Activated T-cell treated with anti-CD3 and anti-CD28 coated beads, Interleukin-2, amount 50 U/mL, for 1 hour (primary cell): ENCODE results near the gene RNF10.
"Not testable (repeated sequence)": the region's sequence is repeated elsewhere in the genome, so short reads cannot be mapped to it uniquely, and the experiment has no call there.

Experiments used
- DNase-seq: peaks from one replicate; pipeline ENCODE4 v3.0.0-alpha.2; 2020

Gene RNF10

DNA sequence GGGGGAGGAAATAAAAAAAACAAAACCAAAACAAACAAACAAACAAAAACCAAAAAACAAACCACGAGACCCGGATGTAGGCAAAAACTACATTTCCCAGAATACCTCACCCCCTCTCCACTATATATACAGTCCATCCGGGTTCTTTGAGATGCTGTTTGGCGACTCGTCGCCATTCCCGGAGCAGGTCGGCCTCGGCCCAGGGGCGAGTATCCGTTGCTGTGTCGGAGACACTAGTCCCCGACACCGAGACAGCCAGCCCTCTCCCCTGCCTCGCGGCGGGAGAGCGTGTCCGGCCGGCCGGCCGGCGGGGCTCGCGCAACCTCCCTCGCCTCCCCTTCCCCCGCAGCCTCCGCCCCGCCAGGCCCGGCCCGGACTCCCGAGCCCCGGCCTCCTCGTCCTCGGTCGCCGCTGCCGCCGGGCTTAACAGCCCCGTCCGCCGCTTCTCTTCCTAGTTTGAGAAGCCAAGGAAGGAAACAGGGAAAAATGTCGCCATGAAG is at the start of gene RNF10:
Gene RNF10 (plus strand): TSS at position 154 of the 500 bp plus-strand sequence. CDS start 456 bp downstream, outside the sequence.
- DNase-seq, result peak; percentile 76

DNA sequence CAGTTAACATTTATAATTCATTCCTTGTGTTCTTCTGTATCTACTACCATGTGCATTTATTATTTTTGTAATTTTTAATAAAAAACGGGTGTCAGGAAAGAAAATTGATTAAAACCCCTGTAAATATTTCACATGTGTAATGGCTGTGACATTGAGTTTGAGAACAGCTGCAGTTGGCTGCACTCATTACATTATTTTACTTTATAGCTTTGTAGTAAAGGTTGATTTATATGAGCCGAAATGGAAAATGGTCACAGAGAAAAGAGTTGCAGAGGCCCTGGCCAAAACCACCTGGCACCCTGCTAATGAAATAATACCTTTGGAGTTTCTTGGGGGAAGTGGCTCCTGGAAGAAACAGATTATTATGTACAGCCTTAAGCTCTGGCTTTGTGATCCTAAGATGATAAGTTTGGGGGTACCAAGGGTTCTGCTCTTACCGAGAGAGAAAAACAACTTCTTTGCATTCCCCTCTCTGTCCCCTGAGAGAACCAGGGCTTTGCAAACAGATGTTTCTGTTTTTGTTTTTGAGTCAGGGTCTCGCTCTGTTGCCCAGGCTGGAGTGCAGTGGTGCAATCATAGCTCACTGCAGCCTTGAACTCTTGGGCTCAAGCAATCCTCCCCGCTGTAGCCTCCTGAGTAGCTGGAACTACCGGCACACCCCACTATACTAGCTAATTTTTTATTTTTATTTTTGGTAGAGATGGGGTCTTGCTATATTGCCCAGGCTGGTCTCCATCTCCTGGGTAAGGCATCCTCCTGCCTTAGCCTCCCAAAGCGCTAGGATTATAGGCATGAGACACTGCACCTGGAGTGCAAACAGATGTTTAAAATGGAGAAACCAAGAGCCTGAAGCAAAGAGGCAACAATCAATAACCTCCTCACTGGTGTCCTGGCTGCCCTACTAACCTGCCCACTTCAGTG is 47.9 kb upstream of the RNF10 start:
- no peak for DNase-seq

DNA sequence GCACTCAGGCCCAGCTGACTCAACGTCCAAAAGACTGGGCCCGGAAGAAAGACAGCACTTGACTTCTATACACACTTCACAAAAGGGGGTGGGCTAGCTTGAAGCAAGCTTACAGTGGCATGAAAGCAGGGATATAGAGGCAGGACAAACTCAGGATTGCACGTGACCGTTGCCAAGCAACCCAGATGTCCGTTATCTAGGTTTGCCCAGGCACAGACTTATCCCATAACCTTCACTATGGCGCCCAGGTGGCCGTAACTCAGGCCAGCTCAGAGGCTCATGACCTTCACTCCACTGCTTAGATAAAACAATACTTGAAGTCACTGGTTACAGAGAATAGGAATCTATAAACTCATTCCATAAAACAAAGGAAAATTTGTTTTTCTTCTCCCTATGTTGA is 46.6 kb upstream of the RNF10 start:
- DNase-seq, result not testable (repeated sequence)

DNA sequence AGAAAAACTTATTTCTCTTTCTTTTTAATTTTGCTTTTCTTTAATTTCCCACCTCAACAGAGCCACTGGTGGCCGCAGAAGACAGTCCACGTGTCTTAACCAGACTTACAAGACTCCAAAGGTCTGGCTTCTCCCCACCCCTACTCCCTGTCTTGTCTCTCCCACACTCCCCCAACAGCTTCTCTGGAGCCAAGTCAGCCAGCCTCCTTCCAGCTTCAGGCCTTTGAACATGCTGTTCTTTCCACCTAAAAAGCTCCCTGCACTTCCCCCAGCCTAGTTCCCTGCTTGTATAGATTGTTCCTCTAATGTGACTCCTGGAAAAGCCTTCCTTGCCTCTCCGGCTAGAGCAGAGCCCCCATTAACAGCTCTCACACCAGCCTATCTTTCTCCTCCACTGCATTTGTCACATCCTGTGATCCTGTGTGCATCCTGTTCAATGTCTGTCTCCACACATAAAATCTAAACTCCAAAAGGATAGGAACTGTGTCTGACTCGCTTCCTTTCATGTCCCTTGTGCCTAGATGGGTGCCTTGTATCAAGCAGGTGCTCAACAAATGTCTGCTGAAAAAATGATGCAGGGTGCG is 46.0 kb upstream of the RNF10 start:
- no peak for DNase-seq

DNA sequence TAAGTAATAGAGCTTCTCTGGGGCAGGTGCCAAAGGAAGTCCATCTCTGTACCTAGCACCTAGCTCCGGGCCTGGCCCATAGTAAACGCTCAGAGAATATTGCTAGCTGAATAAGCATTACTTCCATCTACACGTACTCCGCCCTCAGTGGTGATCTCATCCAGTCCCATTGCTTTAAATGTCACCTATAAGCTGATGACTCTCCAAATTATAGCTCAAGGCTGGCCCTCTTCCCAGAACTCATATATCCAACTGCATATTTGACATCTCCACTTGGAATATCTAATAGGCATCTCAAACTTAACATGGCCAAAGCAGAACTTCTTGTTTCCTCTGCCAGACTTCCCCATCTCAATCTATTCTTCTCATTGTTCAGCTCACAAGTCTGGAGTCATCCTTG is 45.1 kb upstream of the RNF10 start:
- DNase-seq, result no peak

DNA sequence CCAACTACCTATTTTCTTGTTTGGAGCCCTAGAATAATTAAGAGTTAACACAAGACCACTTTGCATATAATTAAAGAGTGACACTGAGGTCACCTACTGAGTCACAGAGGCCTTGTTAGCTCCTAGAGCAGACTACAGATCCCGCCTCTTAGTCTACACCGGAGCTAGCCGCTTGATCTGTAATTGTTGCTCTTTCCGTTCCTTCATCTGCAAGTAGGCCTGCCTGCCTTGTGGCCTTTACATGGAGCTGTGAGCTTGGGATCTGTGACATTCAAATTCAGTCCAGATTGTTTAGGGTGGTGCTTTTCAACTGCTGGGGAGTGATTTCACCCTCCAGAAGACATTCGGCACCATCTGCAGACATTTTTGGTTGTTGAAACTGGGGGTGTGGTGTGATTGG is 43.8 kb upstream of the RNF10 start:
- DNase-seq, result no peak

DNA sequence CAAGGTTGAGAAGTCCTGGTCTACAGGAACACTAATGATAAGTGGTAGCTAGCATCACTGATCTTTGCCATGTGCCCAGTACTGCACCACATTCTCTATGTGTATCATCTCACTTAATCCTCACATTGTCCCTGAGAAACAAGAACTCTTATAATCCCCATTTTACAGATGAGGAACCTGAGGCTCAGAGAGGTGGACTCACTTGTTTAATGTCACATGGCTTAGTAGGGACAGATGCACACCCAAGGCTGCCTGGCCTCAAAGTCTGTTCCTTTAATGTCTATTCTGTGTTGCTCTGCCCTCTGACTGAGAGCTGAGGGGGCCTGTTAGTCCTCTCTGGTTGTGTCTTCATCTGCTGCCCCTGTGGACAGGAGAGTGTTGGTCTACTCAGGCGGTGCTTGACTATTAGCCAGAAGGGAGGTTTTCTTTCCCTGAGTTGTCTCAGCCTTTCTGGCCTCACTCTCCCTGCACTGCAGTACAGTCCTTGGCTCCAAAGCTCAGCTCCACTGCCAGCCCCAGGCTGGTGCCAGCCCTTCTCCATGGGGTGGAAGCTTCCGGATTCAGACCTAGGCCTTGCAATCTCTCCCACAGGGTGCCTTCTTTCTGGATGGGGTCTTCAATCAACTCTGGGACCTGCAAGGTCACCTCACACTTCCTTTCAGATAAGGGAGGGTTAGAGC is 43.2 kb upstream of the RNF10 start:
- no peak for DNase-seq

DNA sequence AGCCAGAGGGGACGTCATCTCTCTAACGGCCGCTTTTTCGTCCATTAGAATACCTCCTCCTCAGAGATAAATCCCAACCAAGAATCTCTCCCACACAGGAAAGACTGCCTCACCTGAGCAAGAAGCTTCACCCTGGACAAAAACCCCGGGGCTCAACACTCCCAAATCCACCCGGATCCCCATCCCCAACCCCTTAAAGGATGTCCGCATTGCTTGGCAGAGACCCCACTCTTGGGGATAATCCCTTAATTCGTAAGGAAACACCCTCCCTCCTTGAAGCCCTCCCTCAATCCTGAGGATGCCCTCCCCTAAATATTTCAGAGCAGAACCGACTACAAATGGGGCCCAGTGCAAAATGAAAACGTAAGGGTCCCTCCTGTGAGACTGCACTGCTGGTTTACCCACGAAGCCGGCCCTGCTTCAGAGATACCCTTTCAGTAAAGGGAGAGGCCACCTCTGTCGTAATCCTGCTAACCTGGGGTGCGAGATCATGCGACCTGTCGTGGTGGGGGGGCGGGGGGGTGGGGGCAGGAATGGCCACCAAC is 38.9 kb upstream of the RNF10 start:
- DNase-seq, result no peak

DNA sequence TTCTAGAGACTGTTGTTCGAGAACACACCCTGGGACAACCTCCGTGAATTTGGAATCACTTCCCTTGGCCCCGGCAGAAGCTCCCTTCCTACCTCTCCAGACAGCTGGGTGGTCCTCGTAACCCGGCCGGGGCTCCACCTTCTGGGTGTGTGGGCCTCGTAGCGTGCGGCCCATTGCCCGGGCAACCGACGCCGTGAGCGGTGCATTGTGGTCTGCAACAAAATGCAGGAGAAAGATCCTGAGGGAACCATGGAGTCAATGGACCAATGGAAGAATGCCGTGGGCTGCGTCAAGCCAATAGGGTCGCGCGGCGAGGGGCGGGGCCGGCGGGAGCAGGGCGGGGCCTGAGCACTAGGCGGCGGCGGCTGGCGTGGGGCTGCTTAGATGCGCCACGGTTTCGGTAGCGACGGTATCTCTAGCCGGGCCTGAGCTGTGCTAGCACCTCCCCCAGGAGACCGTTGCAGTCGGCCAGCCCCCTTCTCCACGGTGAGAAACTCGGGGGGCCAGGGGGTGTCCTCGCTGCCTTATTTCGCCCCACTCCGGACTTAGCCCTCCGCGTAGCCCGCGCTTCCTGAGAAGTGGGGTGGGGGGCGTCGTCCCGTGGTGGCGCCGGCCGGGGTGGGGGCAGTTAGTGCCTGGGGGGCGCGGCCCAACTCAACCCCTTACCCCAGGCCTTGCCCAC is 38.3 kb upstream of the RNF10 start, which contains the start of gene DYNLL1:
Gene DYNLL1 (plus strand): TSS at position 383 of the 682 bp plus-strand sequence. CDS start 309 bp downstream, outside the sequence.
- DNase-seq, result peak; percentile 99

DNA sequence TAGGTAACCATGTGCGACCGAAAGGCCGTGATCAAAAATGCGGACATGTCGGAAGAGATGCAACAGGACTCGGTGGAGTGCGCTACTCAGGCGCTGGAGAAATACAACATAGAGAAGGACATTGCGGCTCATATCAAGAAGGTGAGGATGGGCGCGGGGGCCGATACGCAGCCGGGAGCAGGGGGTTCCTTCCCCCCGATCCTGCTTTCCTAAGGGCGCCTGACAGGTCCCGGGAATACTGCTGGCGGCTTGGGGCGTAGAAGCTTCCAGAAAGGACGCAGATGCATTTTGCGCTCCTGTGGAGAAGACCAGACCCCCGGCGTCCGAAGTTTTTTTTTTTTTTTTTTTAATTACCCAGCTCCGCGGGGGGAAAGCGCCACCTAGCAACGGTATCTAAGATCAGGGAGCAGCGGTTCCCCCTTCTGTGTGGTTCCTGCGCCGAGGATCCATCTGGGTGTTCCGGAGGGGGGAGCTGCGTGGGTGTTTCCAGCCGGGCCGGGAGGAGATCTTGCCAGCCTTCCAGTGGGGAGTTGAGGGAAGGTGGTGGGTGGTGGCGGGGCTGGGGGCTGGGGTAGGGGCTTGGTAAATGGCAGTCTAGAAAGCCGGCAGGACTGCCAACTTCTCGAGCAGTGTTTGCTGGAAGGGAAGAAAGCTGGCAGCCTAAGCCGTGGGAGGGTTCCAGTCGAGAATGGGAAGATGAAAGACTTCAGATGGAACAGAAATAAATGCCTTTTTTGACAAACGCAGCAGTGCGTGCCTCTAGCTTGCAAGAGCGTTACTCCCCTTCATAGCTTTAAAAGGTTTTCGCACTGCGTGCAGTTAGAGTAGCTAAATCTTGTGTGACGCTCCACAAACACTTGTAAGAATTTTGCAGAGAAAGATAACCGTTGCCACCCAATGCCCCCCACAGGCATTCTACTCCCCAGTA is 37.5 kb upstream of the RNF10 start:
- no peak for DNase-seq

DNA sequence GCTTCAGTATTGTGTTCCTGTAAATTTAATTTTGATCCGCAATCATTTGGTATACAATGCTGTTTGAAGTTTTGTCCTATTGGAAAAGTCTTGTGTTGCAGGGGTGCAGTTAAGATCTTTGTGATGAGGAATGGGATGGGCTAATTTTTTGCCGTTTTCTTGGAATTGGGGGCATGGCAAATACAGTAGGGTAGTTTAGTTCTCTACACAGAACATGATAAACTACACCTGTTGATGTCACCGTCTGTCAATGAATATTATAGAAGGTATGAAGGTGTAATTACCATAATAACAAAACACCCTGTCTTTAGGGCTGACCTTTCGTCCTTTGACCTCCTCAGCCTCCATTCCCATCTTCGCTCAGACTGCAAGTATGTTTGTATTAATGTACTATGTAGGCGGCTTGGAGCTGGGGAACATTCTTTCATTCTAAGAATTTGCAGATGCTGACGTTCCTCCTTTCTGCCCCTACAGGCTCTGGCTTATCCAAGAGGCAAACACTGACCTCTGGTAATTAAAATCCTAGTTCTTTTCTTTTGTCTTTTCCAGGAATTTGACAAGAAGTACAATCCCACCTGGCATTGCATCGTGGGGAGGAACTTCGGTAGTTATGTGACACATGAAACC is 36.5 kb upstream of the RNF10 start:
- DNase-seq, result no peak

DNA sequence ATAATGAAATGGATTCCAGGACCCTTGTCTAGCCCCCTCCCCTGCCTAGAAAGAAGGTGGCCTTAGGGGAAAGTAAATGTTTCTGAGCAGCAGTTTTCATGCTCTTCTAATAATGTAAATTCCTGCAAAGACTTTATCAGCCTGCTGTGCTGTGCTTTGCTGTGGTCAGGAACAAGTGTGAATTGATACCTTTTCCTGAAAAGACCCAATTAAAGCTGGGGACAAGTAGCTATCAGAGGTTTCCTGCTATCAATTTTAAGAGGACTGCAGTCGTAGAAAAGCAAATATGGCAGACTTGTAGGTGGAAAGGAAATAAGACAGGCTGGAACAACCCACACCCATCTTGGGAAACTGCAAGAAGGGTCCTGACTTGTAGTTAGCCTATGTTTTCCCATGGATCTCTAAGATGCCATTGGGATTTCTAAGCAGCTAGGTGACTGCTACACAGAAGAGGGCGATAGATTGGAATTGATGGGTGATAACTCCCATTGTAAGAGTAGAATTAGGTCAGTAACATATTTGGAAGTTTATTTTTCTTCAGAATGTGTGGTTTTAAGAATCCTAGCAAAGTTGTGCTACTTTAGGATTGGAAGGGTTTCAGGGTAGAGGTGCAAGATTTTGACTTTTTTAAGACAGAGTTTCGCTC is 35.2 kb upstream of the RNF10 start:
- no peak for DNase-seq

DNA sequence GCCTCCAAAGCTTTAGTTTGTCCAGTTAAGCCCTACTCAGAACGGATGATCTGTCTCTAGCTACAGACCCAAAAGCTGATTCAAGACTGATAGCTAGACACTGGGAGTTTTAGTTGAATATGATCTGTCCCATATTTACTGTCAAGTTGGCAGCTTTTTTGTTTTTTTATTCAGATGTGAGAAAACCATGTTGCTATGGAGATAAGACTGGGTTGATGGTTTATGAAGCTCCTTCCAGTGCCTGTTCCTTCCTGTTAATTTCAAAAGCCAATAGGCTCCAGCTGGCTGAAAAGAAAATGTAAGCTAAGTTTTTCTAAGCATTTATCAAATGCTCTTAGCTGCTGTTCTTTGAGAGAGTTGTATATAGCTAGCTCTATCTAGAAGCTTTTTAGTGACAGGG is 33.6 kb upstream of the RNF10 start:
- no peak for DNase-seq

DNA sequence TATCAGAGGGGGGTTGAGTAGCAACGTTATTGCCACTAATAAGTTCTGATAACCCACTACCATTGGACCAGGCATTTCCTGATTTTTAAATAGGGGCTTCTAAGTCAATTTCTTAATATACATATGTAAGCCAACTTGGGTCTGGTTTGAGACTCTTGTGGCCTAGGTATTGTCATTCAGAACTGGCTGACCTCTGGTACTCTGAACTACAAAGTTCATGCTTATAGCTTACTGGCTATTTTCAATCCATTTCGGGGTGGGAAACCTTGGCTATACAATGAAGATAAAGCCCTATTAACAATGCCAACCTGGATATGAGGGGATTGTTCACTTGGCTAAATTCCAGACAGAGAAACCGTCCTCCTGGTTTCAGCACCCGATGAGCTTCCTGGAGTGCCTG is 29.6 kb upstream of the RNF10 start:
- DNase-seq, result no peak

DNA sequence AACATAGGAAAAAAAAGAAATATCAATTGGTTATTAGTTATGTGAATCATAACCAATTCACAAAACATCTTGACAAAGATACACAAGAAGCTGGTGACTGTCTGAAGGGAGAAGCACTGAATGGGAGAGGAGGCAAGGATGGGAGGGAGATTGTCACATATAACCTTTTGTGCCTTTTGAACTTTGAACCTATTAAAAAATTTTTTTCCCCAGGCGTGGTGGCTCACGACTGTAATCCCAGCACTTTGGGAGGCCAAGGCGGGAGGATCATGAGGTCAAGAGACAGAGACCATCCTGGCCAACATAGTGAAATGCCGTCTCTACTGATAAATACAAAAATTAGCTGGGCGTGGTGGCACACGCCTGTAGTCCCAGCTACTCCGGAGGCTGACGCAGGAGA is 25.6 kb upstream of the RNF10 start:
- DNase-seq, result no peak

DNA sequence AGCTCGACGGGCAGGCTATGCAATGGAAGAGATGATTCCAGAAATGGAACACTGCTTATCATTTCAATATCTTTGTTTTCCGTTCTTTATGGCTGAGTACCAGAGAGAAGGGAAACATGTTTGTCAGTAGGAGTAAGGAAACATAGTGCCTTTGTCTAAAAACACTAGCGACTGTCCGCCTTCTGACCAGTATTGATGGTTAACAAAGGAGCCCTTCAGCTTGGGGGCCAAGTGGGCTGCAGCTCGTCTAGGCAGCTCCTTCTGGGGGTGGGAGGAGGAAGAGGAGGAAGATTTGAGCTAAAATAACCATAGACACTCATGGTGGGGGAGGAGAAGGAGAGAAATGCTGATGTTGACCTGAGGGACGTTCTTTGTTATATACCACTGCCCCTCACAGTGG is 20.2 kb upstream of the RNF10 start:
- DNase-seq, result no peak

DNA sequence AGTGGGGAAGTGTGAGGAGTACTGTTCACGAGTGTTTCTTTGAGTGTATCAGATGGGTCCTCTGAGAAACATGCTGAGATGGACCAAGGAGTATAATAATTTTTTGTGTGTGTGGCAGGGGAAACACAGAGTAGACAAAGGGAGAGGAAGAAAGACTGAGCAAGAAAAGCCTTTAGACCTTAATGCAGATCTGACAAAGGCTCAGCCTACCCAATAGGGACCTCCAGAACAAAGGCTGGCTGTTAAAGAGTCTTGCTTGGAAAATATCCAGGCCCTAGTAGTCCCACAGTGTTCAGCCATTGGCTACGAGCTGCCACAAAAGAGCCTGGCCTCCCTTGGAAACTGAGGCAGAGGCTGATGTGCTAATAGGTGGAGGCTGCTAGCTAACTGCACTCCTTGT is 18.7 kb upstream of the RNF10 start:
- no peak for DNase-seq

DNA sequence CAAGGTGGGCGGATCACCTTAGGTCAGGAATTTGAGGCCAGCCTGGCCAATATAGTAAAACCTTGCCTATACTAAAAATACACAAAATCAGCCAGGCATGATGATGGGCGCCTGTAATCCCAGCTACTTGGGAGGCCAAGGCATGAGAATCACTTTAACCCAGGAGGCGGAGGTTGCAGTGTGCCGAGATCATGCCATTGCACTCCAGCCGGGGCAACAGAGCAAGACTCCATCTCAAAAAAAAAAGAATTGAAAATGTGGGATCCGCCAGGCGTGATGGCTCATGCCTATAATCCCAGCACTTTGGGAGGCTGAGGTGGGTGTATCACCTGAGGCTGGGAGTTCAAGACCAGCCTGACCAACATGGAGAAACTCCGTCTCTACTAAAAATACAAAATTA is 14.8 kb upstream of the RNF10 start:
- DNase-seq, result not testable (repeated sequence)

DNA sequence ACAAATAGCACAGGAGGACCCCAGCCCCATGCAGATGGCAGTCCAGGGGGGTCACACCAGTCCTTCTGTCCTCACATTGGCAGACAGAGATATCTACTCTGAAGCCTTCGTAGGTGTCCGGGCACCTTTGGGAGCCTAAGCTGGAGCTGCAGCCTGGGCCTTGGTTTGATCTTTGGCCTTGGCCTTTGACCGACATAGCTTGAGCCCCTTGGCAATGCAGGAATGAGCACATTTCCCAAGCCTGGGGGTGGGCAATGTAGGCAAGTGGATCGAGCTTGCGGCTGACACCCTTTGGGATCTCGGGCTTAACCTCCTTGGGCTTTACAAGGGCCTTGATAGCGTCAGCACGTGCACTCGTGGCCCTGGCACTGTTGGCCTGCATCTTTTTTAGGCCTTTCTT is 11.6 kb upstream of the RNF10 start:
- no peak for DNase-seq

DNA sequence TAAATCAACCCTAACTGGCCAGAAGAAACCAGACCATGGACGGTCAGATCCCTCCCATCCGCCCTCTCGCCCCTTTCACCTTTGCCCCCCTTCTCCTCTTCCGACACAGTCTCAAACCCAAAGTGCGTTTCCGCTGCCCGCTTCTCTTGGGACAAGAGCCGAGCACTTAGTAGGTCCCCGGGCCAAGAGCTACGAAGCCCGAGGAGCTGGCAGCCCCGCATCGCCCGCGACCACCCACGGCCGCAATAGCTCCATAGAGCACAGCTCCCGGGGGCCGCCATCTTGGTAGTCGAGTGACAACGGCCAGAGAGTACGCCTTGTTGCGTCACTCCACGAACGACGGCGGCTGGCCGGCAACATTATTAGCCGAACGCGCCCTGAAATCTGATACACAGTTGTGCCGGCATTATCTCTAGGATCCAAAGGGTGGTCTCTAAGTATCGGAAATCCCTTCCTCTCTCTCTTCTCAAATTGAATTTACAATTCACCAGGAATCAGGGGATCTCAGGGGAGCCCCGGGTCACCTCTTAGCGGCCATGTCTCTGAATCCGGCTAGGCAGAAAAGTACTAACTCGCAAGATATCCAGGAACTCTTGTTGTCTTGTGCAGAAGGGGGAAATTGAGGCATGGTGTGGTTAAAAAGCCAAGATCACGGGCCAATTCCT is 5.2 kb upstream of the RNF10 start, which contains the start of gene COQ5:
Gene COQ5 (minus strand): TSS at position 298 of the 665 bp plus-strand sequence. CDS start 17 bp downstream, at position 281.
- DNase-seq, result peak; percentile 86
